ENCODE results near the gene RMND5B.
A peak's percentile ranks its signal among the peaks of the same experiment; 100 is the strongest.

RMND5B gene

GRCh38 chr5:178117923-178118701, 12.7 kb upstream of the RMND5B start:
- Histone ChIP-seq H3K9me3 (no peaks in the 10 kb centered on the region), H3K4me3 (no peak overlapping the region), H3K36me3 (peaks cover 0 to 7% (median 0%) of the 10 kb centered on the region in 3 donors), H3K27ac (no peak overlapping the region), H3K27me3 (peaks cover 0 to 97% of the 10 kb centered on the region in 2 donors), H3K4me1 (peaks cover 0 to 40% (median 16%) of the 10 kb centered on the region in 4 donors)
- no peak for DNase-seq
- TF ChIP-seq, protein P1, sequence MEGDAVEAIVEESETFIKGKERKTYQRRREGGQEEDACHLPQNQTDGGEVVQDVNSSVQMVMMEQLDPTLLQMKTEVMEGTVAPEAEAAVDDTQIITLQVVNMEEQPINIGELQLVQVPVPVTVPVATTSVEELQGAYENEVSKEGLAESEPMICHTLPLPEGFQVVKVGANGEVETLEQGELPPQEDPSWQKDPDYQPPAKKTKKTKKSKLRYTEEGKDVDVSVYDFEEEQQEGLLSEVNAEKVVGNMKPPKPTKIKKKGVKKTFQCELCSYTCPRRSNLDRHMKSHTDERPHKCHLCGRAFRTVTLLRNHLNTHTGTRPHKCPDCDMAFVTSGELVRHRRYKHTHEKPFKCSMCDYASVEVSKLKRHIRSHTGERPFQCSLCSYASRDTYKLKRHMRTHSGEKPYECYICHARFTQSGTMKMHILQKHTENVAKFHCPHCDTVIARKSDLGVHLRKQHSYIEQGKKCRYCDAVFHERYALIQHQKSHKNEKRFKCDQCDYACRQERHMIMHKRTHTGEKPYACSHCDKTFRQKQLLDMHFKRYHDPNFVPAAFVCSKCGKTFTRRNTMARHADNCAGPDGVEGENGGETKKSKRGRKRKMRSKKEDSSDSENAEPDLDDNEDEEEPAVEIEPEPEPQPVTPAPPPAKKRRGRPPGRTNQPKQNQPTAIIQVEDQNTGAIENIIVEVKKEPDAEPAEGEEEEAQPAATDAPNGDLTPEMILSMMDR (IDR thresholded peaks at IDR 0.05) = no peak
- intact Hi-C loops (cut with DNase I; ENCODE audit: low total_unique reads) = no loop called here

- H3K36me3 ChIP-seq = peaks cover 0 to 7% (median 0%) of the 10 kb centered on the region in 3 donors
- TF ChIP-seq, protein P1 (IDR thresholded peaks at IDR 0.05) = no peak
- intact Hi-C loops (cut with DNase I; ENCODE audit: low total_unique reads) = no loop called here
- no peak overlapping the region for H3K4me3 ChIP-seq
- H3K4me1 ChIP-seq = peaks cover 0 to 25% (median 4%) of the 10 kb centered on the region in 4 donors
- H3K9me3 ChIP-seq = no peaks in the 10 kb centered on the region
- no peak for DNase-seq
- H3K27me3 ChIP-seq = peaks cover 0 to 85% of the 10 kb centered on the region in 2 donors
- H3K27ac ChIP-seq = no peak overlapping the region
Measured at GRCh38 chr5:178119915-178120606, 10.8 kb upstream of the RMND5B start.

GRCh38 chr5:178120607-178121357, 10.0 kb upstream of the RMND5B start:
- Histone ChIP-seq H3K4me1 (peaks cover 0 to 20% (median 4%) of the 10 kb centered on the region in 4 donors), H3K27me3 (peaks cover 0 to 78% of the 10 kb centered on the region in 2 donors), H3K4me3 (no peak overlapping the region), H3K9me3 (no peaks in the 10 kb centered on the region), H3K27ac (no peak overlapping the region), H3K36me3 (peaks cover 0 to 7% (median 0%) of the 10 kb centered on the region in 3 donors)
- TF ChIP-seq, protein P1 (IDR thresholded peaks at IDR 0.05) = peak in 1 of 2 experiments; percentile 4
- no peak for DNase-seq
- intact Hi-C loops (cut with DNase I; ENCODE audit: low total_unique reads) = no loop called here

DNA sequence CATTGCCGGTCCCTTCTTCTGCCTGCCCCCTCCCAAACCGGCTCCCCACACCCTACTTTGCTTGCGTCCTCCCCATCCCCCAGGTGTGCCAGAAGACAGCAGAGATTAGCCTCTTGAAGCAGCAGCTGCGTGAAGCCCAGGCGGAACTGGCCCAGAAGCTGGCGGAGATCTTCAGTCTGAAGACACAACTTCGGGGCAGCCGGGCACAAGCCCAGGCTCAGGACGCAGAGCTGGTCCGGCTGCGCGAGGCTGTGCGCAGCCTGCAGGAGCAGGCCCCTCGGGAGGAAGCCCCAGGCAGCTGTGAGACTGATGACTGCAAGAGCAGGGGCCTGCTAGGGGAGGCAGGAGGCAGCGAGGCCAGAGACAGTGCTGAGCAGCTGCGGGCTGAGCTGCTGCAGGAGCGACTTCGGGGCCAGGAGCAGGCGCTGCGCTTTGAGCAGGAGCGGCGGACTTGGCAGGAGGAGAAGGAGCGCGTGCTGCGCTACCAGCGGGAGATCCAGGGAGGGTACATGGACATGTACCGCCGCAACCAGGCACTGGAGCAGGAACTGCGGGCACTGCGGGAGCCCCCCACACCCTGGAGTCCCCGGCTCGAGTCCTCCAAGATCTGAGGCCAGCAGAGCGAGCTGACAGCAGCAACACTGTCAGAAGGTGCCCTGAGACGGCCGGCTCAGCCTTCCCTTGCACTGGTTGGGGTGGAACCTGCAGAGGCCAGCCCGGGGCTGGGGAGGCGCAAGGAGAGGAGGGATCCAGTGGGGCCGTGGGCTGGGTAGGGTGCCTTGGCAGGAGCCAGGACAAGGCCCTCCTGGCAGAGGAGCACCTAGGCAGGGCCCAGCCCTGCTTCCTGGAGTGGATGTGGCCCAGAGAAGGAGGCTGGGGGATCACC, 9.2 kb upstream of the RMND5B start:
- Histone ChIP-seq H3K4me3 (no peak overlapping the region), H3K36me3 (peaks cover 0 to 7% (median 0%) of the 10 kb centered on the region in 3 donors), H3K9me3 (no peaks in the 10 kb centered on the region), H3K27me3 (peaks cover 0 to 70% of the 10 kb centered on the region in 2 donors), H3K27ac (no peak overlapping the region), H3K4me1 (peaks cover 0 to 18% (median 4%) of the 10 kb centered on the region in 4 donors)
- DNase-seq = no peak
- TF ChIP-seq, protein P1 (IDR thresholded peaks at IDR 0.05) = no peak
- intact Hi-C loops (cut with DNase I; ENCODE audit: low total_unique reads) = no loop called here

GRCh38 chr5:178122346-178122745, 8.5 kb upstream of the RMND5B start:
- no peaks in the 10 kb centered on the region for H3K9me3 ChIP-seq
- H3K27ac ChIP-seq = no peak overlapping the region
- intact Hi-C loops (cut with DNase I; ENCODE audit: low total_unique reads) = no loop called here
- H3K27me3 ChIP-seq = peaks cover 0 to 63% of the 10 kb centered on the region in 2 donors
- H3K4me1 ChIP-seq = peaks cover 0 to 18% (median 4%) of the 10 kb centered on the region in 4 donors
- peaks cover 0 to 7% (median 0%) of the 10 kb centered on the region in 3 donors for H3K36me3 ChIP-seq
- H3K4me3 ChIP-seq = no peak overlapping the region
- no peak for DNase-seq
- TF ChIP-seq, protein P1 (IDR thresholded peaks at IDR 0.05) = no peak
